IPS-11a (cell line): ENCODE measurements around the gene ZNF502.
A peak's percentile ranks its signal among the peaks of the same experiment; 100 is the strongest.
"Not testable (repeated sequence)": the region's sequence is repeated elsewhere in the genome, so short reads cannot be mapped to it uniquely, and the experiment has no call there.

Experiments
- H3K4me3 ChIP-seq: one replicate; pipeline ENCODE4 v1.5.1; 2013; ENCODE audit warnings: low read depth, low read length, control low read depth

ZNF502 gene

GRCh38 chr3:44712455-44713075, at the start of gene ZNF502:
TSS of gene ZNF502 (plus strand) at chr3:44712660. CDS start at chr3:44720262, 7,602 bp downstream.
- peak within 1 kb of the TSS; percentile 87 for H3K4me3 ChIP-seq

GRCh38 chr3:44665173-44665572, 47.3 kb upstream of the ZNF502 start:
- H3K4me3 ChIP-seq, result no peak overlapping the region

DNA sequence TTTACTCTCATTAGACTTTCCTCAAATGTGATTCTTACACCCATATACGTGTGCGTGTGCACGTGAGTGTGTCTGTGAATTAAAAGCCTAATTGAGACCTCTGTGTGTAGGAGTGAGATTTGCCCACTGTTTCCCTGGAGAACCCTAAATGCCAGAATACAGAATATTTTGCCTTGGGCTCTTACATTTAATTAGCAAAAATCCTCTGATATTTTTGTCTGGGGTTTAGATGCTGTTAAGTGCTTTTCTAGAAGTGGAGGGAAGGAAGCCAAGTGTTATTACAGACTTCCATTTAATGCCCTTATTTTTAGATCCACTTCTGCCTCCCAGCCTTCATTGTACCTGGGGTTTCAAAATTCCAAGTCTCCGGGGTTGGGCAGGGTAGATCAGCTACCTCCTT, 46.1 kb upstream of the ZNF502 start:
- H3K4me3 ChIP-seq, result no peak overlapping the region

GRCh38 chr3:44669760-44670159, 42.7 kb upstream of the ZNF502 start:
- no peak overlapping the region for H3K4me3 ChIP-seq

DNA sequence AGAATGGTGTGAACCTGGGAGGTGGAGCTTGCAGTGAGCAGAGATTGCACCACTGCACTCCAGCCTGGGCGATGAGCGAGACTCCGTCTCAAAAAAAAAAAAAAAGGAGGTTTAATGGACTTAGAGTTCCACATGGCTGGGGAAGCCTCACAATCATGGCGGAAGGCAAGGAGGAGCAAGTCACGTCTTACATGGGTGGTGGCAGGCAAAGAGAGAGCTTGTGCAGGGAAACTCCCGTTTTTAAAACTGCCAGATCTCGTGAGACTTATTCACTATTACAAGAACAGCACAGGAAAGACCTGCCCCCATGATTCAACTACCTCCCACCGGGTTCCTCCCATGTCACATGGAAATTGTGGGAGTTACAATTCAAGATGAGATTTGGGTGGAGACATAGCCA, 39.0 kb upstream of the ZNF502 start:
- H3K4me3 ChIP-seq, result not testable (repeated sequence)

DNA sequence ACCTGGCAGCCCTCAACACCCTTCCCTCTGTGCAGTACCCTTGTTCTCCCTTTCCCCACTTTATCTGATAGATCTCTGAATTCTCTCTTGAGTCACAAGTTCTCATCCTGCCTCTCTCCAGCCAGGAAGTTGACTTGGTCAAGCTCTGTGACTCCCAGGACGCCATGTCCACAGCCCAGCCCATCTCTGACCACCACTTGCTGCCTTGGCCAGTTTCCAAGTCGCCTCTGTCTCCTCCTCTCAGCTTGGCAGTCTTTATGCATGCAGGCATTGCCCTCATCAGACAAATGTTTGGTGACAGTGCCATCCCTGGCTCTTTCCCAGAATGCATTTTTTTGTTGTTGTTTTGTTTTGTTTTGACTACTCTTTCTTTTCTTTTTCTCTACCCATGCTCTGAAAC, 38.2 kb upstream of the ZNF502 start:
- H3K4me3 ChIP-seq, result no peak overlapping the region

DNA sequence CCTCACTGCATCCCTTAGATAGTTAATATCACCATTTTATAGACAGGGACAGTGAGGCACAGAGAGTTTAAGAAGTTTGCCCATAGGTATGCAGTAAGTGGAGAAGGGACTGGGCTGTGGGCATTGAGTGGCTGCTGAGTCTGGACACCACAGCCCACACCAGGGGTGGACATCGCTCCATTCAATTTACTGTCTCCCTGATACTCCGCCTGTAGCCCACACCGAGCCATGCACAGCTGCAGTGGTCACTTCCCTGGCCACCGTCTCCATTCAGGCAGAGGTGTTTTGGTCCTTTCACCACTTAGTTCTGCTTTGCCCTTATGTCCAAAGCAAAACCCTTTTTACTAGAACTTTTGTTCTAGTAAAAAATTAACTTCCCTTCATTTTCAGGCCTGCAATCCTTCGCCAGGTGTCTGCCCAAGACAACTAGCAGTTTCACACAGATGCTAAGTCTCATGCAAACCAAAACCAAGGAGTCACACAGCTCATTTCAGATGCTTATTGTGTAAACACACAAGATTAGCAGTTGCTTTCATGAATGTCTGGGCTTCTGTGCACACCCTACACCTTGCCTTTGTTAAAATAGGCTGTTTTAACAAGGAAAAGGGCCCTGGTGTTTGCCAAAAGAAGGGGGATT, 33.9 kb upstream of the ZNF502 start:
- H3K4me3 ChIP-seq, result no peak overlapping the region

GRCh38 chr3:44680921-44681455, 31.5 kb upstream of the ZNF502 start:
- H3K4me3 ChIP-seq, result no peak overlapping the region

DNA sequence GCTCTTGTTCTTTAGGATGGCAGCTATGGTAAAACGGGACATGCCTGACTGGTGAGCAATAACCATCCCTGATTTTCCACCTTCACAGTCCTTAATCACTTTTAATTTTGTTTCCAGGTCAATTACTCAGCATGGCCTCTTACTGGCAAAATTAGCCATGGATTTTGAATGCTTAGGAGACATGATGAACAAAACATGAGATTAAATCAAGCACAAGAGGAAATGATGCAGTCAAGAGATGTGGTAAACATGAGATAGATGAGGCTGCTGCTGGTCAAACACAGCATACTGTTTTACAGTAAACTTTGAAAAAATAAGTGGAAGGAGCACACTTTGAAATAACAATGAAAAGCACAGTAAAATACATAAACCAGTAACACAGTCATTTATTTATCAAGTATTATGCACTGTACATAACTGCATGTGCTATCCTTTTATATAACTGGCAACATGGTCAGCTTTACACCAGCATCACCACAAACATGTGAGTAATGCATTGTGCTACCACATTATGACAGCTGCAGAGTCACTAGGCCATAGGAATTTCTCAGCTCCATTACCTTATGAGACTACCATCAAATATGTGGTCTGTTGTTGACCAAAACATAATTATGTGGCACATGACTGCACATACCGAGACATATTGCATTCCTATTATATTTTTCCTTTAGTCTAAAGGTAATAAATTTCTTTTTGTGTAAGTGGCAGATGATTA, 30.1 kb upstream of the ZNF502 start:
- no peak overlapping the region for H3K4me3 ChIP-seq

DNA sequence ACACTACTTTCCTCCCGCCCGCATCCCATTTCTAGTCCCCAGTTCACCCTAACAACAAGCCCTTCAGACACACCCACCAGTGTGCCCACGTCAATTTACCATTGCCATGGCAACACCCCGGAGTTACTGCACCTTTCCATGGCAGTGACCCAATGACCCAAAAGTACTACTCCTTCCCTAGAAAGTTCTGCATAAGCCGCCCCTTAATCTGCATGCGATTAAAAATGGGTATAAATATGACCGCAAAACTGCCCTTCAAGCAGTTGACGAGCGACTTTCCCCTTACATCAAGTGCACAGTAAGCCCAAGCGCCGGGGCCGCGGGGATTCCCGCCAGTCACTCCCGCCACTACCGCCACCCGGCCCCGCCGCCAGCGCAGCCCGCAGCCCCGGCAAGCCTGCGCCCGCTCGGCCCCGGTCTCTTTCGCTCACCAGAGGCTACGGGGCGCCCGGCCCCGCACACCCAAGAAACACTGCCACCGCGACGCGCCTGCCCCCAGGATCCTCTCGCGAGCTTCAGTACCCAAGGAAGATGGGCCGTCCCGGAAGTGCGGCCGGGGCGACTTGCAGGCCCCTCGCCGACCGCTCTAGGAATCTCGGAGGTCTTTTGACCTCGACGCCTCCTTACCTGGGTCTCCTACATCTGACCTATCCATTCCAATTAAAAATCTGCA, 27.2 kb upstream of the ZNF502 start:
- peak overlapping the region; percentile 57 for H3K4me3 ChIP-seq

DNA sequence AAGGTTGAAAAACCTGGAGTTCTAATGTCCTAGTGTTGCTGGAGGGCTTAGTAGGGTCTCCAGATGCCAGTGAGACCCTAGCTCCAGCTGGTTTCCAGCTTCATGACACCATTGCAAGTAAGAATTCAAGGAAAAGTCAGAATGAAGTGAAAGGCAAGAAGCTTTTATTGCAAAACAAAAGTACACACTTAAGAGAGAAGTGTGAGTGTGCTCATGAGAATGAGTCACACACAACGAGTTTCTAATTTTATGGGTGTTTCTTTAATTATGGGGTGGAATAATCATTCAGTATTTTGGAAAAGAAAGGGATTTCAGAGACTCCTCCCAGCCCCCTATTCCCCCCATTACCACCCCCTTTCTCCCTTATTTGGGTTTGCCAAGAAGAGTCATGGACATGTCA, 24.6 kb upstream of the ZNF502 start:
- H3K4me3 ChIP-seq, result no peak overlapping the region

DNA sequence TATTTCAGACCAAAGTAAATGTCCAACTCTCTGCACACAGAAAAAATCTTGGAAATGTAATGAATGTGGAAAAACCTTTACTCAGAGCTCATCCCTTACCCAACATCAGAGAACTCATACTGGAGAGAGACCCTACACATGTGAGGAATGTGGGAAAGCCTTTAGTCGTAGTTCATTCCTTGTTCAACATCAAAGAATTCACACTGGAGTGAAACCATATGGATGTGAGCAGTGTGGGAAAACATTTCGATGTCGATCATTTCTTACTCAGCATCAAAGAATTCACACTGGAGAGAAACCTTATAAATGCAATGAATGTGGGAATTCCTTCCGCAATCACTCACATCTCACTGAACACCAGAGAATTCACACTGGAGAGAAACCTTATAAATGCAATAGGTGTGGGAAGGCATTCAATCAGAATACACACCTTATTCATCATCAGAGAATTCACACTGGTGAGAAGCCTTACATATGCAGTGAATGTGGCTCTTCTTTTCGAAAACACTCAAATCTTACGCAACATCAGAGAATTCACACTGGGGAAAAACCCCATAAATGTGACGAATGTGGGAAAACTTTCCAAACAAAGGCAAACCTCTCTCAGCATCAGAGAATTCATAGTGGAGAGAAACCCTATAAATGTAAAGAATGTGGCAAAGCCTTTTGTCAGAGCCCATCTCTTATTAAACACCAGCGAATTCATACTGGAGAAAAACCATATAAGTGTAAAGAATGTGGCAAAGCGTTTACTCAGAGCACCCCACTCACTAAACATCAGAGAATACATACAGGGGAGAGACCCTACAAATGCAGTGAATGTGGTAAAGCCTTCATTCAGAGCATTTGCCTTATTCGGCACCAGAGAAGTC, 9.0 kb downstream of the ZNF502 start:
- H3K4me3 ChIP-seq, result no peak overlapping the region

DNA sequence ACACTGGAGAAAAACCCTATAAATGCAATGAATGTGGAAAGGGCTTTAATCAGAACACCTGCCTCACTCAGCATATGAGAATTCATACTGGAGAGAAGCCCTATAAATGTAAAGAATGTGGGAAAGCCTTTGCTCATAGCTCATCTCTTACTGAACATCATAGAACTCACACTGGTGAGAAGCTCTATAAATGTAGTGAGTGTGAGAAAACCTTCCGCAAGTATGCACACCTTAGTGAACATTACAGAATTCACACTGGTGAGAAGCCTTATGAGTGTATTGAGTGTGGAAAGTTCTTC, 9.6 kb downstream of the ZNF502 start:
- no peak overlapping the region for H3K4me3 ChIP-seq

- H3K4me3 ChIP-seq, result peak within 1 kb of the TSS; percentile 84
These were observed 17.0 kb downstream of the ZNF502 start, which contains the start of gene ZNF501 for GRCh38 chr3:44729384-44729910. TSS of gene ZNF501 (plus strand) at chr3:44729635. CDS start at chr3:44734422, 4,787 bp downstream.

GRCh38 chr3:44734646-44735168, 22.2 kb downstream of the ZNF502 start:
- H3K4me3 ChIP-seq, result no peak overlapping the region

GRCh38 chr3:44761101-44761423, 48.6 kb downstream of the ZNF502 start:
- peak overlapping the region; percentile 92 for H3K4me3 ChIP-seq

DNA sequence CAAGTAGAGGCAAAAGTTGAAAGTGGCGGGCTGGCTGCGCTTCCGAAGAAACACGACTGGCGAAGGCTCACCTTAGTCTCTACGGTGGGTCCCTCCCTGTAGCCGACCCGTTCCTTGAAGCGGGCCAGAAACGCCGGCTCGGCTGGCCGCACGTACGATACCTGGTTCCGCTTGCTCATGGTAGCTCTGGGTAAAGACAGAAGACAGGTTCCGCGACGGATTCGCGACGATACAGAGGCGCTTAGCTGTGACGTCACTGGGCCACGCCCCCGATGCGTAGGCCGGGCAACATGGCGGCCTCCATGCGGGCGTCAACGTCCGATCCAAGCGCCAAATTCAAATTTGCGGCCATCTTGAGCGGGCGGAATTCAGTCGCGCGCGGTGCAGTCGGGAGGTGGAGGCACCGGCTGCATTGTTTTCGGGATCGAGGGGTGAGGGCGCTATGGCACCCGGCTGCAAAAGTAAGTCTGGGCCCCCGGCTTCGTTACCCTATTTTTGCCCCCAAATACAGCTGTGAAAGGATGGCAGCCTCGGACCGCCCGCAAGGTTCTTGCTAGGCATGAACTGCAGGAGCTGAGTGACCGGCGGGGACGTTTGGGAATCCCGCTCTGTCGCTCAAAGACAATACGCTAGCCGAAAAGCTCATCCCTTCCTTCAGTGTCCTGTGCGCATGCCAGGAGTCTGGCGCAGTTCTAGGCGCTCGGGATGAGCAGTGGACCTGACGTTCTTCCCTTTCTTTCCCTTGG, 49.1 kb downstream of the ZNF502 start, which contains the start of the genes KIAA1143 and KIF15:
Gene KIAA1143 (minus strand): TSS at position 196 of the 746 bp plus-strand sequence. CDS start 17 bp downstream, at position 179.
Gene KIF15 (plus strand): TSS at position 371 of the 746 bp plus-strand sequence. CDS start 72 bp downstream, at position 443.
- H3K4me3 ChIP-seq, result peak within 1 kb of the TSS; percentile 92

DNA sequence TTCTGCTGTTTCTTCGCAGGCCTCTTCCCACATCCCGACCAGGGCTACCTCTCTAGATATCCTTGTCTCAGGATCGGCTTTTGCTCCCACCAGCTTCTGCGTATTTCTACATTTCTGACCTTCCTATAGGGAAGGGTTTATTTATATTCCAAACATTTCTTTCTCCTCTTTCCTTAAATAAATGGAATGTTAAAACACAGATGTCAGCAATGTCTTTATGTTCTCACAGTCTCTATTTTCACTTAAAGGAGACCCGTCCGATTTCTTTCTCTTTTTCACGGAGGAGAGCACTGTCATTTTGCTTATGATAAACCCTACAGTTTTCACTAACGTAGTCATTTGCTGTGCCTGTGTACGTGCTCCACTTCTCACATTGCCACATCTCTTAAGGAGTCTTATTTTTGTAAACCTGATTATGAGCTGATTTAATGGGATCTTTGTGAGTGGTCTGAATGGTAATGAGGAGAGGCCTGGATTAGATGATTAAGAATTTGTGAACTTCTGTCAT, 49.8 kb downstream of the ZNF502 start:
- H3K4me3 ChIP-seq, result peak overlapping the region; percentile 92

GRCh38 chr3:44762690-44763089, 50.2 kb downstream of the ZNF502 start:
- H3K4me3 ChIP-seq, result peak overlapping the region; percentile 92
